Naive thymus-derived CD4-positive, alpha-beta T cell (primary cell): Measurements from ENCODE around the gene AEN. TPM values are rescaled to one million over a fixed set of nuclear protein-coding genes. Genes with fewer than 3 reads are reported as not detected.

Experiments
- ATAC-seq: fragments of 150-1000 bp; cut with Tn5 transposase; 2 replicates; pipeline ENCODE4 v1.10.0; 2021; ENCODE audit warnings: mild to moderate bottlenecking, moderate library complexity
- CTCF ChIA-PET: fragments of 350-600 bp; sonication (Branson Sonifier 250); formaldehyde crosslinking; loops from one replicate; lab custom pipeline; 2021; ENCODE audit warnings: antibody characterized with exemption; lab: Charles Lee
- POLR2A ChIA-PET: fragments of 350-600 bp; sonication (Branson Sonifier 250); formaldehyde crosslinking; loops from one replicate; lab custom pipeline; 2021; ENCODE audit warnings: antibody characterized with exemption, inconsistent platforms; lab: Charles Lee
- DNase-seq, 9 donors: peaks; one replicate each; pipeline versions ENCODE4 v3.0.0 to v3.0.0-alpha.2; 2020 to 2022; ENCODE audit warnings: mixed read lengths in 1 of 9
- H3K27ac ChIP-seq: one replicate; pipeline ENCODE4 v1.7.0; 2013; ENCODE audit warnings: mild to moderate bottlenecking, low read depth, low read length, moderate library complexity
- H3K27me3 ChIP-seq, 2 donors: one replicate each; pipeline ENCODE4 v1.7.0; 2013; ENCODE audit warnings: low read length in 2 of 2, mild to moderate bottlenecking in 2 of 2, moderate library complexity in 2 of 2; ENCODE audit not compliant: control insufficient read depth in 2 of 2, insufficient read depth in 2 of 2
- H3K36me3 ChIP-seq, 3 experiments: 1 replicate in 2 of 3; 2 replicates in 1 of 3; pipeline ENCODE4 v1.7.0; 2013; ENCODE audit warnings: low read length in 3 of 3, mild to moderate bottlenecking in 3 of 3, moderate library complexity in 1 of 3; ENCODE audit not compliant: insufficient read depth in 3 of 3, control insufficient read depth in 2 of 3
- H3K4me1 ChIP-seq, 2 donors: one replicate each; pipeline ENCODE4 v1.7.0; 2013; ENCODE audit warnings: low read length in 2 of 2, mild to moderate bottlenecking in 2 of 2, moderate library complexity in 1 of 2; ENCODE audit not compliant: control insufficient read depth in 2 of 2, insufficient read depth in 2 of 2
- H3K4me3 ChIP-seq: 2 replicates; pipeline ENCODE4 v1.7.0; 2013; ENCODE audit warnings: mild to moderate bottlenecking, low read length
- H3K9me3 ChIP-seq, 3 experiments: 1 replicate in 2 of 3; 2 replicates in 1 of 3; pipeline ENCODE4 v1.7.0; 2013; ENCODE audit warnings: low read length in 3 of 3; ENCODE audit not compliant: control insufficient read depth in 2 of 3
- H3K27ac Mint-ChIP-seq, 9 donors: one replicate each; pipeline ENCODE4 v1.8.0; 2020 to 2022; ENCODE audit warnings: mixed read lengths in 9 of 9, mild to moderate bottlenecking in 8 of 9, moderate library complexity in 5 of 9, inconsistent platforms in 2 of 9
- H3K27me3 Mint-ChIP-seq, 5 donors: one replicate each; pipeline ENCODE4 v1.8.0; 2021 to 2022; ENCODE audit warnings: mixed read lengths in 5 of 5, mild to moderate bottlenecking in 1 of 5
- H3K36me3 Mint-ChIP-seq, 5 donors: one replicate each; pipeline ENCODE4 v1.8.0; 2020 to 2022; ENCODE audit warnings: mixed read lengths in 5 of 5, mild to moderate bottlenecking in 3 of 5, inconsistent platforms in 1 of 5
- H3K4me1 Mint-ChIP-seq, 7 donors: one replicate each; pipeline ENCODE4 v1.8.0; 2020 to 2022; ENCODE audit warnings: mixed read lengths in 7 of 7, mild to moderate bottlenecking in 3 of 7, inconsistent platforms in 1 of 7
- H3K4me3 Mint-ChIP-seq, 10 donors: one replicate each; pipeline ENCODE4 v1.8.0; 2020 to 2022; ENCODE audit warnings: mild to moderate bottlenecking in 10 of 10, mixed read lengths in 10 of 10, moderate library complexity in 6 of 10, inconsistent platforms in 2 of 10
- H3K9me3 Mint-ChIP-seq, 11 donors: one replicate each; pipeline ENCODE4 v1.8.0; 2020 to 2022; ENCODE audit warnings: mixed read lengths in 11 of 11, mild to moderate bottlenecking in 4 of 11, inconsistent platforms in 1 of 11, moderate library complexity in 1 of 11
- intact Hi-C, 2 donors: fragments of 100-400 bp; cut with micrococcal nuclease; formaldehyde crosslinking; loops; one replicate each; pipeline ENCODE4 v1.15.1; 2023
- polyA plus RNA-seq, 2 donors: library from polyadenylated mRNA; unstranded; fragments of 300-500 nt; fragmentation: Illumina TruSeq; gene quantifications; one replicate each; pipeline ENCODE4 v1.2.3, GENCODE V29; 2021
- total RNA-seq, 6 experiments: library from RNA in 5 of 6; stranded (reverse) in 5 of 6; gene quantifications; 1 replicate in 5 of 6; 2 replicates in 1 of 6; pipeline ENCODE4 v1.2.3 and lab custom pipeline; 2021 to 2026

The AEN gene
- total and polyA plus RNA-seq, 7 experiments from 2014 or later: 20.2 to 52.1 (median 31.7) TPM

- peak overlapping the region; percentile 90 for H3K27ac ChIP-seq
- no peaks in the 10 kb centered on the region for H3K9me3 ChIP-seq
- intact Hi-C loops: loop anchor here (1.0 to 10.0 kb wide), 2 partner anchors 11 to 707 kb away; partner anchors contain the start of gene POLG (in 1 of the 2)
- peaks cover 0 to 2% (median 0%) of the 10 kb centered on the region in 11 donors for H3K9me3 Mint-ChIP-seq
- DNase-seq: peak in 7 of 9 donors; percentile 85 to 97 (median 95)
- no peaks in the 10 kb centered on the region for H3K27me3 Mint-ChIP-seq
- ChIA-PET POLR2A (interaction anchor here (0.6 to 2.7 kb wide), 4 partner anchors 21 to 1974 kb away, joined by 3 to 19 read pairs (median 5); partner anchors contain the start of genes MRPL46 and MRPS11), CTCF (interaction anchor here (0.5 to 6.0 kb wide), 5 partner anchors 8 to 37 kb away, joined by 3 to 27 read pairs (median 6); no protein-coding TSS in a partner anchor)
- peaks cover 0 to 30% (median 11%) of the 10 kb centered on the region in 3 experiments for H3K36me3 ChIP-seq
- H3K4me3 Mint-ChIP-seq: peak overlapping the region; percentile 34 to 90 (median 68)
- no peaks in the 10 kb centered on the region for H3K27me3 ChIP-seq
- peak overlapping the region; percentile 83 to 100 (median 98) for H3K27ac Mint-ChIP-seq
- peaks cover 8 to 58% (median 43%) of the 10 kb centered on the region in 5 donors for H3K36me3 Mint-ChIP-seq
- peak overlapping the region; percentile 40 for H3K4me3 ChIP-seq
- H3K4me1 Mint-ChIP-seq: peaks cover 57 to 100% (median 92%) of the 10 kb centered on the region in 7 donors
- ATAC-seq: peak; percentile 86
- H3K4me1 ChIP-seq: peaks cover 76 to 89% of the 10 kb centered on the region in 2 donors
Observed at GRCh38 chr15:88627463-88627862, 6.3 kb downstream of the AEN start.

- ChIA-PET CTCF (interaction anchor here (0.5 to 6.0 kb wide), 4 partner anchors 8 to 36 kb away, joined by 3 to 27 read pairs (median 6); no protein-coding TSS in a partner anchor), POLR2A (interaction anchor here (0.6 to 2.7 kb wide), 3 partner anchors 21 to 1974 kb away, joined by 3 to 19 read pairs (median 5); partner anchors contain the start of genes MRPL46 and MRPS11)
- H3K27ac ChIP-seq: peak overlapping the region; percentile 90
- Mint-ChIP-seq H3K4me3 (peak overlapping the region; percentile 34 to 90 (median 68)), H3K27me3 (no peaks in the 10 kb centered on the region), H3K4me1 (peaks cover 59 to 100% (median 92%) of the 10 kb centered on the region in 7 donors), H3K9me3 (peaks cover 0 to 2% (median 0%) of the 10 kb centered on the region in 11 donors), H3K36me3 (peaks cover 8 to 55% (median 43%) of the 10 kb centered on the region in 5 donors), H3K27ac (peak overlapping the region; percentile 83 to 100 (median 98))
- intact Hi-C loops: loop anchor here in 1 of 2 donors (10.0 kb wide), 1 partner anchor 707 kb away; the partner anchor contains the start of gene POLG
- H3K4me3 ChIP-seq: peak overlapping the region; percentile 5
- DNase-seq (no peak), ATAC-seq (no peak)
- H3K9me3 ChIP-seq: no peaks in the 10 kb centered on the region
- peaks cover 0 to 30% (median 11%) of the 10 kb centered on the region in 3 experiments for H3K36me3 ChIP-seq
- peaks cover 69 to 91% of the 10 kb centered on the region in 2 donors for H3K4me1 ChIP-seq
- H3K27me3 ChIP-seq: no peaks in the 10 kb centered on the region
Observed at GRCh38 chr15:88628018-88628654, 7.0 kb downstream of the AEN start.

- ATAC-seq (no peak), DNase-seq (no peak)
- H3K4me3 Mint-ChIP-seq: peak overlapping the region in 9 of 10 donors; percentile 32 to 90 (median 71)
- Histone ChIP-seq H3K36me3 (peaks cover 0 to 30% (median 11%) of the 10 kb centered on the region in 3 experiments), H3K4me1 (peaks cover 69 to 88% of the 10 kb centered on the region in 2 donors), H3K27ac (peak overlapping the region; percentile 90), H3K27me3 (no peaks in the 10 kb centered on the region), H3K9me3 (no peaks in the 10 kb centered on the region), H3K4me3 (no peak overlapping the region)
- H3K9me3 Mint-ChIP-seq: peaks cover 0 to 2% (median 0%) of the 10 kb centered on the region in 11 donors
- CTCF ChIA-PET: interaction anchor here (6.0 kb wide), 1 partner anchor 27 kb away, joined by 27 read pairs; no protein-coding TSS in a partner anchor
- POLR2A ChIA-PET: interaction anchor here (2.7 kb wide), 1 partner anchor 20 kb away, joined by 19 read pairs; no protein-coding TSS in a partner anchor
- intact Hi-C loops: loop anchor here in 1 of 2 donors (10.0 kb wide), 1 partner anchor 706 kb away; the partner anchor contains the start of gene POLG
- no peaks in the 10 kb centered on the region for H3K27me3 Mint-ChIP-seq
- H3K27ac Mint-ChIP-seq: peak overlapping the region; percentile 83 to 100 (median 98)
- H3K36me3 Mint-ChIP-seq: peaks cover 8 to 53% (median 43%) of the 10 kb centered on the region in 5 donors
- H3K4me1 Mint-ChIP-seq: peaks cover 52 to 100% (median 91%) of the 10 kb centered on the region in 7 donors
Observed at GRCh38 chr15:88629071-88629470, 7.9 kb downstream of the AEN start.

- no peaks in the 10 kb centered on the region for H3K27me3 ChIP-seq
- H3K27ac Mint-ChIP-seq: peak overlapping the region; percentile 83 to 100 (median 98)
- ATAC-seq (no peak), DNase-seq (no peak)
- peaks cover 0 to 30% (median 11%) of the 10 kb centered on the region in 3 experiments for H3K36me3 ChIP-seq
- ChIA-PET POLR2A (interaction anchor here (1.0 to 2.1 kb wide), 2 partner anchors 8 to 163 kb away, joined by 3 to 7 read pairs; partner anchors contain the start of genes MRPL46 and MRPS11), CTCF (interaction anchor here (0.9 to 1.0 kb wide), 2 partner anchors 8 to 33 kb away, joined by 3 read pairs; no protein-coding TSS in a partner anchor)
- H3K4me3 ChIP-seq: no peak overlapping the region
- peaks cover 0 to 2% (median 0%) of the 10 kb centered on the region in 11 donors for H3K9me3 Mint-ChIP-seq
- no peaks in the 10 kb centered on the region for H3K9me3 ChIP-seq
- H3K4me3 Mint-ChIP-seq: peak overlapping the region; percentile 53 to 90 (median 72)
- peaks cover 8 to 54% (median 43%) of the 10 kb centered on the region in 5 donors for H3K36me3 Mint-ChIP-seq
- H3K27me3 Mint-ChIP-seq: no peaks in the 10 kb centered on the region
- H3K4me1 Mint-ChIP-seq: peaks cover 55 to 100% (median 91%) of the 10 kb centered on the region in 7 donors
- H3K27ac ChIP-seq: peak overlapping the region; percentile 90
- H3K4me1 ChIP-seq: peaks cover 69 to 91% of the 10 kb centered on the region in 2 donors
- intact Hi-C loops: no loop called here
Observed at GRCh38 chr15:88630141-88630721, 9.1 kb downstream of the AEN start.

GRCh38 chr15:88630798-88631463 lies 9.8 kb downstream of the AEN start:
- ChIA-PET CTCF (interaction anchor here (1.0 to 1.2 kb wide), 2 partner anchors 8 to 25 kb away, joined by 3 to 4 read pairs; no protein-coding TSS in a partner anchor), POLR2A (interaction anchor here (1.0 to 2.1 kb wide), 3 partner anchors 9 to 164 kb away, joined by 3 to 7 read pairs (median 7); partner anchors contain the start of genes MRPL46 and MRPS11)
- no peak for ATAC-seq
- H3K9me3 ChIP-seq: no peaks in the 10 kb centered on the region
- peaks cover 0 to 30% (median 11%) of the 10 kb centered on the region in 3 experiments for H3K36me3 ChIP-seq
- peak overlapping the region; percentile 83 to 100 (median 98) for H3K27ac Mint-ChIP-seq
- no peaks in the 10 kb centered on the region for H3K27me3 Mint-ChIP-seq
- H3K27me3 ChIP-seq: no peaks in the 10 kb centered on the region
- peaks cover 8 to 55% (median 43%) of the 10 kb centered on the region in 5 donors for H3K36me3 Mint-ChIP-seq
- H3K4me1 ChIP-seq: peaks cover 70 to 90% of the 10 kb centered on the region in 2 donors
- H3K4me3 ChIP-seq: no peak overlapping the region
- DNase-seq: no peak
- peak overlapping the region; percentile 90 for H3K27ac ChIP-seq
- H3K4me1 Mint-ChIP-seq: peaks cover 57 to 97% (median 87%) of the 10 kb centered on the region in 7 donors
- H3K4me3 Mint-ChIP-seq: peak overlapping the region in 8 of 10 donors; percentile 43 to 90 (median 72)
- peaks cover 0 to 2% (median 0%) of the 10 kb centered on the region in 11 donors for H3K9me3 Mint-ChIP-seq
- intact Hi-C loops: no loop called here
